ENCODE results near the gene SPATS2. TPM values are rescaled to one million over a fixed set of nuclear protein-coding genes. Genes with fewer than 3 reads are reported as not detected.

SPATS2 gene
- total and polyA plus RNA-seq, 2 donors (not counting 1 experiment from before 2014, with no cell fraction given): 11.3 to 21.5 TPM

GRCh38 chr12:49415521-49415970 is 48.3 kb downstream of the SPATS2 start:
- Histone ChIP-seq H3K4me1 (ENCODE audit: control insufficient read depth in 2 of 2, insufficient read depth in 2 of 2, low read length in 2 of 2) (no peaks in the 10 kb centered on the region), H4K20me1 (ENCODE audit: control insufficient read depth, insufficient read depth, low read length, poor library complexity, severe bottlenecking) (no peaks in the 10 kb centered on the region), H2AFZ (ENCODE audit: insufficient read depth, low read depth, low read length, poor library complexity, severe bottlenecking) (no peak overlapping the region), H3K4me3 (ENCODE audit: control extremely low read depth in 1 of 5, extremely low read depth in 1 of 5, insufficient read depth in 1 of 5, low read depth in 2 of 5, low read length in 4 of 5) (no peak overlapping the region), H3K79me2 (ENCODE audit: control insufficient read depth, insufficient read depth, low read length) (no peaks in the 10 kb centered on the region), H3K36me3 (replicated peaks in 1 of 2; ENCODE audit: control extremely low read depth in 1 of 2, control insufficient read depth in 1 of 2, extremely low read depth in 1 of 2, insufficient read depth in 2 of 2, low read length in 1 of 2) (no peaks in the 10 kb centered on the region), H3K27me3 (replicated peaks in 1 of 4; ENCODE audit: control extremely low read depth in 1 of 4, control insufficient read depth in 3 of 4, insufficient read depth in 4 of 4, low read length in 3 of 4) (no peaks in the 10 kb centered on the region), H3K4me2 (replicated peaks; ENCODE audit: low read depth, low read length, poor library complexity, severe bottlenecking) (no peak overlapping the region), H3K9me3 (ENCODE audit: control extremely low read depth in 1 of 3, control insufficient read depth in 2 of 3, insufficient read depth in 1 of 3, low read length in 2 of 3) (no peaks in the 10 kb centered on the region), H3K27ac (ENCODE audit: low read length in 2 of 2) (no peak overlapping the region), H3K9ac (ENCODE audit: low read length) (no peak overlapping the region)
- POLR2A ChIA-PET: no interaction called here
- WGBS (ENCODE audit: insufficient coverage): 100% methylated on average over 3 of the region's 3 CpGs
- intact Hi-C loops (cut with micrococcal nuclease): no loop called here
- Mint-ChIP-seq H3K27ac (no peak overlapping the region), H3K4me3 (no peak overlapping the region), H3K9me3 (ENCODE audit: insufficient read depth) (no peaks in the 10 kb centered on the region), H3K4me1 (peaks cover 5% of the 10 kb centered on the region), H3K27me3 (no peaks in the 10 kb centered on the region)
- CTCF ChIA-PET: no interaction called here
- no peak for DNase-seq
- TF ChIP-seq CTCF (IDR thresholded peaks at IDR 0.05): no peak
- no peak for TF ChIP-seq EZH2 (IDR thresholded peaks at IDR 0.05; ENCODE audit: borderline replicate concordance, insufficient read depth, low read depth, low read length, poor library complexity, severe bottlenecking)
- no peak for ATAC-seq (ENCODE audit: low read depth)

DNA sequence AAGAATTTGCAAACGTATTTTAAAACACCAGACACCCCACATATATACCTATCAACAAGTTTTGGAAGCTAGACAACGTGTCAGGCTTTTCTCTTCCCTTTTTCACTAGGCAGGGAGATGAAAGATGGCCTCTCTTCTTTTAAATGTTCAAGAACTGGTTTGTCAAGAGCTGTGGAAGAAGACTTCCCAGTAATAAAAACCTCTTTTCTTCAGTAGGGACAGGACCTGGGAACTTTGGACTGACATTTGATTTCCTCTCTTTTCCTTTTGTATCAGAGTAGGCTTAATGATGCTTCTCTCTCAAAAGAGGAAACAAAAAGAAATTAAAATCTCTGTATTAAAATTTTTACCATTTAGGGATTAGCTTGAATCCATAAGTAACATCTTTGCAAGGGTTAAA is 49.6 kb downstream of the SPATS2 start:
- Mint-ChIP-seq H3K9me3 (ENCODE audit: insufficient read depth) (no peaks in the 10 kb centered on the region), H3K27ac (no peak overlapping the region), H3K27me3 (no peaks in the 10 kb centered on the region), H3K4me3 (no peak overlapping the region), H3K4me1 (no peaks in the 10 kb centered on the region)
- Histone ChIP-seq H3K27ac (ENCODE audit: low read length in 2 of 2) (no peak overlapping the region), H3K4me1 (ENCODE audit: control insufficient read depth in 2 of 2, insufficient read depth in 2 of 2, low read length in 2 of 2) (no peaks in the 10 kb centered on the region), H3K27me3 (replicated peaks in 1 of 4; ENCODE audit: control extremely low read depth in 1 of 4, control insufficient read depth in 3 of 4, insufficient read depth in 4 of 4, low read length in 3 of 4) (no peaks in the 10 kb centered on the region), H3K9me3 (ENCODE audit: control extremely low read depth in 1 of 3, control insufficient read depth in 2 of 3, insufficient read depth in 1 of 3, low read length in 2 of 3) (no peaks in the 10 kb centered on the region), H3K4me2 (replicated peaks; ENCODE audit: low read depth, low read length, poor library complexity, severe bottlenecking) (no peak overlapping the region), H2AFZ (ENCODE audit: insufficient read depth, low read depth, low read length, poor library complexity, severe bottlenecking) (no peak overlapping the region), H3K9ac (ENCODE audit: low read length) (no peak overlapping the region), H3K79me2 (ENCODE audit: control insufficient read depth, insufficient read depth, low read length) (no peaks in the 10 kb centered on the region), H3K36me3 (replicated peaks in 1 of 2; ENCODE audit: control extremely low read depth in 1 of 2, control insufficient read depth in 1 of 2, extremely low read depth in 1 of 2, insufficient read depth in 2 of 2, low read length in 1 of 2) (no peaks in the 10 kb centered on the region), H4K20me1 (ENCODE audit: control insufficient read depth, insufficient read depth, low read length, poor library complexity, severe bottlenecking) (no peaks in the 10 kb centered on the region), H3K4me3 (ENCODE audit: control extremely low read depth in 1 of 5, extremely low read depth in 1 of 5, insufficient read depth in 1 of 5, low read depth in 2 of 5, low read length in 4 of 5) (no peak overlapping the region)
- ATAC-seq (ENCODE audit: low read depth) (no peak), DNase-seq (no peak)
- no CpG with 5 or more reads among the region's 2 CpGs for WGBS (ENCODE audit: insufficient coverage)
- ChIA-PET POLR2A (no interaction called here), CTCF (interaction anchor here (1.0 to 1.3 kb wide), 2 partner anchors 12 to 98 kb away, joined by 3 to 4 read pairs; no protein-coding TSS in a partner anchor)
- TF ChIP-seq CTCF (IDR thresholded peaks at IDR 0.05) (no peak), EZH2 (IDR thresholded peaks at IDR 0.05; ENCODE audit: borderline replicate concordance, insufficient read depth, low read depth, low read length, poor library complexity, severe bottlenecking) (no peak)
- intact Hi-C loops (cut with micrococcal nuclease): no loop called here
